HCT116 (cell line): ENCODE data around the gene PRLHR. TPM values are rescaled to one million over a fixed set of nuclear protein-coding genes. Genes with fewer than 3 reads are reported as not detected.

Experiments
- ATAC-seq: fragments of 200-7000 bp; cut with Tn5 transposase; 2 replicates; pipeline ENCODE4 v1.9.1; 2020; ENCODE audit warnings: mild to moderate bottlenecking, moderate library complexity
- BruUV-seq: library from RNA; stranded (reverse); fragments of 400-500 nt; replicated peaks from 2 replicates; lab custom pipeline; 2021; lab: Mats Ljungman, UMichigan
- CTCF ChIA-PET: fragments of 300-600 bp; sonication (Branson Sonifier 250); formaldehyde crosslinking; loops from one replicate; lab custom pipeline; 2021; ENCODE audit warnings: antibody characterized with exemption; lab: Charles Lee
- POLR2A ChIA-PET: fragments of 300-600, 350-600 bp; sonication (Branson Sonifier 250); formaldehyde crosslinking; loops from one replicate; lab custom pipeline; 2021; ENCODE audit warnings: antibody characterized with exemption; lab: Charles Lee
- RAD21 ChIA-PET, 2 experiments: fragments of 300-600 bp; sonication (Branson Sonifier 250); formaldehyde crosslinking; loops; one replicate each; lab custom pipeline; 2023; ENCODE audit warnings: low total read pairs in 2 of 2; ENCODE audit not compliant: uncharacterized antibody in 2 of 2, unreplicated experiment in 2 of 2, low non-redundant PET in 1 of 2; lab: Charles Lee
- DNase-seq: peaks from one replicate; pipeline ENCODE4 v3.0.0-alpha.2; 2010; ENCODE audit warnings: low read depth, low spot score
- H2AFZ ChIP-seq: fragments of 200-600 bp; shearing (Covaris generic), sonication (generic); 2 replicates; pipeline ENCODE4 v1.6.1; 2017; ENCODE audit warnings: low read depth, mixed run types, mixed read lengths, antibody characterized with exemption, low read length; ENCODE audit not compliant: poor library complexity, severe bottlenecking
- H3K27ac ChIP-seq: 2 replicates; pipeline ENCODE4 v1.5.1; 2012; ENCODE audit warnings: low read depth, low read length
- H3K27me3 ChIP-seq: fragments of 200-600 bp; sonication (generic); 2 replicates; pipeline ENCODE4 v1.6.1; 2016; ENCODE audit warnings: mixed run types, low read length, mixed read lengths; ENCODE audit not compliant: insufficient read depth
- H3K36me3 ChIP-seq, 2 experiments: fragments of 200-500 bp in 1 of 2; fragments of 200-600 bp in 1 of 2; sonication (Bioruptor generic) in 1 of 2; sonication (generic) in 1 of 2; 2 replicates each; pipeline versions ENCODE4 v1.5.1 to v1.6.1; 2014 to 2016; ENCODE audit warnings: low read length in 2 of 2, inconsistent platforms in 1 of 2, mixed read lengths in 1 of 2, mixed run types in 1 of 2; ENCODE audit not compliant: insufficient read depth in 2 of 2, control insufficient read depth in 1 of 2
- H3K4me1 ChIP-seq, 2 experiments: fragments of 200-600 bp in 1 of 2; sonication (generic) in 1 of 2; 2 replicates each; pipeline versions ENCODE4 v1.5.1 to v1.6.1; 2012 to 2017; ENCODE audit warnings: low read length in 2 of 2, inconsistent platforms in 1 of 2, mild to moderate bottlenecking in 1 of 2, mixed read lengths in 1 of 2, mixed run types in 1 of 2, moderate library complexity in 1 of 2; ENCODE audit not compliant: insufficient read depth in 2 of 2, control insufficient read depth in 1 of 2
- H3K4me2 ChIP-seq: fragments of 200-600 bp; sonication (generic); 2 replicates; pipeline ENCODE4 v1.6.1; 2017; ENCODE audit warnings: mixed run types, low read length, mixed read lengths
- H3K4me3 ChIP-seq, 2 experiments: fragments of 200-600 bp in 1 of 2; sonication (generic) in 1 of 2; replicated peaks in 1 of 2; 2 replicates each; pipeline ENCODE4 v1.5.1; 2011 to 2016; ENCODE audit warnings: low read length in 2 of 2, control low read depth in 1 of 2, low read depth in 1 of 2, mild to moderate bottlenecking in 1 of 2, mixed read lengths in 1 of 2, mixed run types in 1 of 2
- H3K79me2 ChIP-seq: fragments of 200-600 bp; sonication (generic); 2 replicates; pipeline ENCODE4 v1.6.1; 2017; ENCODE audit warnings: mild to moderate bottlenecking, mixed run types, low read length, moderate library complexity, mixed read lengths; ENCODE audit not compliant: insufficient read depth
- H3K9ac ChIP-seq: fragments of 200-600 bp; sonication (generic); 2 replicates; pipeline ENCODE4 v1.6.1; 2016; ENCODE audit warnings: low read length, mixed read lengths
- H3K9me2 ChIP-seq: fragments of 200-600 bp; sonication (generic), shearing (Covaris generic); 2 replicates; pipeline ENCODE4 v1.6.1; 2017; ENCODE audit warnings: mixed run types, mild to moderate bottlenecking, moderate library complexity; ENCODE audit not compliant: insufficient read depth
- H3K9me3 ChIP-seq, 2 experiments: fragments of 200-500 bp in 1 of 2; fragments of 200-600 bp in 1 of 2; sonication (Bioruptor generic) in 1 of 2; sonication (generic) in 1 of 2; 2 replicates each; pipeline ENCODE4 v1.6.1; 2014 to 2017; ENCODE audit warnings: low read length in 2 of 2, mixed read lengths in 2 of 2, inconsistent platforms in 1 of 2, low read depth in 1 of 2, mild to moderate bottlenecking in 1 of 2, mixed run types in 1 of 2, moderate library complexity in 1 of 2; ENCODE audit not compliant: control insufficient read depth in 1 of 2, insufficient read depth in 1 of 2
- H4K20me1 ChIP-seq: fragments of 200-600 bp; sonication (generic), shearing (Covaris generic); 2 replicates; pipeline ENCODE4 v1.6.1; 2017; ENCODE audit warnings: mixed run types, mild to moderate bottlenecking, moderate library complexity; ENCODE audit not compliant: insufficient read depth
- ATF3 ChIP-seq: IDR thresholded peaks from 2 replicates; pipeline ENCODE4 v1.6.1; 2012
- CBX3 ChIP-seq: IDR thresholded peaks from 2 replicates; pipeline ENCODE4 v1.6.1; 2012; ENCODE audit warnings: low read depth
- CEBPB ChIP-seq: IDR thresholded peaks from 2 replicates; pipeline ENCODE4 v1.6.1; 2012; ENCODE audit warnings: low read depth
- EGR1 ChIP-seq: IDR thresholded peaks from 2 replicates; pipeline ENCODE4 v1.6.1; 2012; ENCODE audit warnings: low read depth
- EZH2 ChIP-seq: fragments of 200-600 bp; sonication (generic); IDR thresholded peaks from 2 replicates; pipeline ENCODE4 v1.6.1; 2017; ENCODE audit warnings: antibody characterized with exemption, mixed run types
- JUND ChIP-seq: IDR thresholded peaks from 2 replicates; pipeline ENCODE4 v1.6.1; 2012
- POLR2A ChIP-seq: IDR thresholded peaks from 2 replicates; pipeline ENCODE4 v1.7.0; 2011; ENCODE audit warnings: borderline replicate concordance; ENCODE audit not compliant: insufficient read depth, insufficient read length; ENCODE audit errors: extremely low read depth
- REST ChIP-seq: IDR thresholded peaks from 2 replicates; pipeline ENCODE4 v1.6.1; 2012; ENCODE audit warnings: low read depth
- SIN3A ChIP-seq: IDR thresholded peaks from 2 replicates; pipeline ENCODE4 v1.6.1; 2012; ENCODE audit warnings: low read depth
- SP1 ChIP-seq: IDR thresholded peaks from 2 replicates; pipeline ENCODE4 v1.6.1; 2012; ENCODE audit warnings: low read depth
- SRF ChIP-seq: IDR thresholded peaks from 2 replicates; pipeline ENCODE4 v1.6.1; 2012; ENCODE audit warnings: low read depth
- TCF7L2 ChIP-seq: IDR thresholded peaks from 2 replicates; pipeline ENCODE4 v1.7.0; 2011; ENCODE audit warnings: borderline replicate concordance, inconsistent platforms; ENCODE audit not compliant: insufficient read depth, insufficient read length; ENCODE audit errors: extremely low read depth
- ZNF274 ChIP-seq: fragments of 200-500 bp; sonication (Bioruptor generic); IDR thresholded peaks from 2 replicates; pipeline ENCODE4 v1.6.1; 2014; ENCODE audit warnings: mild to moderate bottlenecking, low read depth, low read length, inconsistent platforms
- intact Hi-C: fragments of 100-400 bp; cut with micrococcal nuclease; formaldehyde crosslinking; loops from 2 replicates; pipeline ENCODE4 v1.10.0; 2022
- total RNA-seq: library from RNA; stranded (reverse); gene quantifications from one replicate; pipeline ENCODE4 v1.2.1, GENCODE V29; 2021; ENCODE audit not compliant: unreplicated experiment

Gene PRLHR
- total RNA-seq, 1 experiment from 2014 or later = not detected

GRCh38 chr10:118607768-118608354 is 12.4 kb upstream of the PRLHR start:
- BruUV-seq = no TSS peak
- POLR2A ChIA-PET = no interaction called here
- H3K27ac ChIP-seq = no peak overlapping the region
- DNase-seq (no peak), ATAC-seq (no peak)
- RAD21 ChIA-PET = no interaction called here
- TF ChIP-seq POLR2A = no peak
- no peak for TF ChIP-seq ZNF274
- no peak for TF ChIP-seq TCF7L2
- no peak for TF ChIP-seq SRF
- no peak for TF ChIP-seq EZH2
- TF ChIP-seq SP1 = no peak
- no peak for TF ChIP-seq ATF3
- no peak for TF ChIP-seq EGR1
- TF ChIP-seq CEBPB = no peak
- TF ChIP-seq JUND = no peak
- TF ChIP-seq REST = no peak
- TF ChIP-seq SIN3A = no peak
- no peak for TF ChIP-seq CBX3
- no peak overlapping the region for H3K9ac ChIP-seq
- no peaks in the 10 kb centered on the region for H3K79me2 ChIP-seq
- H3K4me2 ChIP-seq = no peak overlapping the region
- H3K9me2 ChIP-seq = no peaks in the 10 kb centered on the region
- peaks cover 61% of the 10 kb centered on the region for H3K27me3 ChIP-seq
- peaks cover 0 to 4% of the 10 kb centered on the region in 2 experiments; a peak in 1 of 4 replicates for H3K9me3 ChIP-seq
- H3K4me1 ChIP-seq = no peaks in the 10 kb centered on the region
- intact Hi-C loops = no loop called here
- no peak overlapping the region for H3K4me3 ChIP-seq
- CTCF ChIA-PET = no interaction called here
- H2AFZ ChIP-seq = no peak overlapping the region
- no peaks in the 10 kb centered on the region for H3K36me3 ChIP-seq
- H4K20me1 ChIP-seq = no peaks in the 10 kb centered on the region
